Loucy (cell line): ENCODE results near the gene AP1G2.

Experiments used
- EZH2phosphoT487 ChIP-seq: fragments of 200-600 bp; IDR thresholded peaks from 2 replicates; pipeline ENCODE4 v1.6.1; 2018; ENCODE audit warnings: antibody characterized with exemption, mild to moderate bottlenecking, moderate library complexity, borderline replicate concordance
- TF ChIP-seq, protein P1 (sequence below): fragments of 200-600 bp; sonication (generic); conservative IDR thresholded peaks from 2 replicates; pipeline ENCODE4 v1.5.1; 2014; ENCODE audit warnings: mild to moderate bottlenecking, antibody characterized with exemption, low read length

DNA sequence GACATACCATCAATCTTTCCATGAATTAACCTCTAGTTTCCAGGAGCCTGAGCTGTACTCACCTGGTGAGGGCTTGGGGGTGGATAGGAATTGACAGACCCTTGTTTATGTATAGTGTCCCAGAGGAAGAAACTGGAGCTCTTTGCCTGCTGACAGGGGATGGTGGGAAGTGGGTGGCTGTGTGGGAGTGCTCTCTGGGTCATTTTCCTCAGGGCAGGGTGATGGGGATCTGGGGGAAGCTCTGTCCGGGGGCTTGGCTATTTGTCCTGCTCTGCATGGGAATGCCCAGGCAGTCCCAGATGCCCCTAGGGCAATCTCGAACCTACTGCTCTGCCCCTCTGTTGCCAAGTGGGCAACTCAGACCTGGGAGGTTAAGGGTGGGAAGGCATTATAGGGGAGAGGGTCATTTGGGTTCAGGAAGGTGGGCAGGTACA lies 46.8 kb upstream of the AP1G2 start:
- TF ChIP-seq, protein P1, sequence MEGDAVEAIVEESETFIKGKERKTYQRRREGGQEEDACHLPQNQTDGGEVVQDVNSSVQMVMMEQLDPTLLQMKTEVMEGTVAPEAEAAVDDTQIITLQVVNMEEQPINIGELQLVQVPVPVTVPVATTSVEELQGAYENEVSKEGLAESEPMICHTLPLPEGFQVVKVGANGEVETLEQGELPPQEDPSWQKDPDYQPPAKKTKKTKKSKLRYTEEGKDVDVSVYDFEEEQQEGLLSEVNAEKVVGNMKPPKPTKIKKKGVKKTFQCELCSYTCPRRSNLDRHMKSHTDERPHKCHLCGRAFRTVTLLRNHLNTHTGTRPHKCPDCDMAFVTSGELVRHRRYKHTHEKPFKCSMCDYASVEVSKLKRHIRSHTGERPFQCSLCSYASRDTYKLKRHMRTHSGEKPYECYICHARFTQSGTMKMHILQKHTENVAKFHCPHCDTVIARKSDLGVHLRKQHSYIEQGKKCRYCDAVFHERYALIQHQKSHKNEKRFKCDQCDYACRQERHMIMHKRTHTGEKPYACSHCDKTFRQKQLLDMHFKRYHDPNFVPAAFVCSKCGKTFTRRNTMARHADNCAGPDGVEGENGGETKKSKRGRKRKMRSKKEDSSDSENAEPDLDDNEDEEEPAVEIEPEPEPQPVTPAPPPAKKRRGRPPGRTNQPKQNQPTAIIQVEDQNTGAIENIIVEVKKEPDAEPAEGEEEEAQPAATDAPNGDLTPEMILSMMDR = no peak
- TF ChIP-seq EZH2phosphoT487 = no peak
